ENCODE results near the gene HMGN2. TPM values are rescaled to one million over a fixed set of nuclear protein-coding genes. Genes with fewer than 3 reads are reported as not detected.

The HMGN2 gene
- total RNA-seq, 1 experiment from 2014 or later, result 414 TPM

- POLR2A ChIA-PET, result interaction anchor here (1.3 to 2.0 kb wide), 7 partner anchors 12 to 38 kb away, joined by 3 to 25 read pairs (median 7); partner anchors contain the start of genes HMGN2 and LIN28A
- Mint-ChIP-seq H3K4me1 (peaks cover 37% of the 10 kb centered on the region), H3K4me3 (peak overlapping the region; percentile 96), H3K27ac (peak overlapping the region; percentile 1; the same call in 1 of the 2 replicates), H3K27me3 (ENCODE audit: low read depth) (no peaks in the 10 kb centered on the region), H3K9me3 (no peaks in the 10 kb centered on the region), H3K36me3 (peaks cover 10% of the 10 kb centered on the region)
- ATAC-seq (no peak), DNase-seq (ENCODE audit: low spot score) (no peak)
- TF ChIP-seq NFE2L1 (CRISPR knock-in tag; IDR thresholded peaks at IDR 0.05), result 0 out of 2 replicates have a peak, but pooled peaks have one; percentile 1
- no peak for TF ChIP-seq TEAD4 (CRISPR knock-in tag; IDR thresholded peaks at IDR 0.05)
- CTCF ChIA-PET, result interaction anchor here (1.2 to 2.4 kb wide), 4 partner anchors 15 to 199 kb away, joined by 4 to 39 read pairs (median 20); no protein-coding TSS in a partner anchor
These were observed 39.4 kb upstream of the HMGN2 start for GRCh38 chr1:26432793-26433192.

- peak overlapping the region; percentile 59; the same call in 1 of the 2 replicates for H3K27ac Mint-ChIP-seq
- TF ChIP-seq ATF2 (CRISPR knock-in tag; IDR thresholded peaks at IDR 0.05; ENCODE audit: borderline replicate concordance, low read depth) (no peak), IRF2 (CRISPR knock-in tag; IDR thresholded peaks at IDR 0.05; ENCODE audit: borderline replicate concordance, low read depth) (no peak)
- peaks cover 26% of the 10 kb centered on the region for H3K4me1 Mint-ChIP-seq
- no peak overlapping the region for H3K4me3 Mint-ChIP-seq
- no peaks in the 10 kb centered on the region for H3K27me3 Mint-ChIP-seq (ENCODE audit: low read depth)
- no peaks in the 10 kb centered on the region for H3K9me3 Mint-ChIP-seq
- ChIA-PET CTCF (no interaction called here), POLR2A (no interaction called here)
- DNase-seq (ENCODE audit: low spot score), result no peak
- peaks cover 18% of the 10 kb centered on the region for H3K36me3 Mint-ChIP-seq
- ATAC-seq, result no peak
These were observed 38.0 kb upstream of the HMGN2 start for GRCh38 chr1:26434161-26434752.

- no peak overlapping the region for H3K4me3 Mint-ChIP-seq
- H3K27me3 Mint-ChIP-seq (ENCODE audit: low read depth), result no peaks in the 10 kb centered on the region
- CTCF ChIA-PET, result no interaction called here
- POLR2A ChIA-PET, result interaction anchor here (0.6 kb wide), 1 partner anchor 86 kb away, joined by 6 read pairs; no protein-coding TSS in a partner anchor
- no peak overlapping the region for H3K27ac Mint-ChIP-seq
- H3K9me3 Mint-ChIP-seq, result no peaks in the 10 kb centered on the region
- no peak for ATAC-seq
- H3K36me3 Mint-ChIP-seq, result peaks cover 43% of the 10 kb centered on the region
- no peaks in the 10 kb centered on the region for H3K4me1 Mint-ChIP-seq
- TF ChIP-seq ZNF425 (CRISPR knock-in tag; conservative IDR thresholded peaks at IDR 0.05) (no peak), SMAD4 (CRISPR knock-in tag; IDR thresholded peaks at IDR 0.05) (no peak), MLX (CRISPR knock-in tag; IDR thresholded peaks at IDR 0.05) (no peak)
- DNase-seq (ENCODE audit: low spot score), result no peak
These were observed 34.2 kb upstream of the HMGN2 start for GRCh38 chr1:26438041-26438440.

GRCh38 chr1:26440259-26440658 lies 32.0 kb upstream of the HMGN2 start:
- DNase-seq (ENCODE audit: low spot score) (no peak), ATAC-seq (no peak)
- POLR2A ChIA-PET, result no interaction called here
- Mint-ChIP-seq H3K27me3 (ENCODE audit: low read depth) (no peaks in the 10 kb centered on the region), H3K4me3 (no peak overlapping the region), H3K4me1 (no peaks in the 10 kb centered on the region), H3K27ac (no peak overlapping the region), H3K36me3 (peaks cover 57% of the 10 kb centered on the region), H3K9me3 (no peaks in the 10 kb centered on the region)
- CTCF ChIA-PET, result interaction anchor here (0.6 kb wide), 1 partner anchor 86 kb away, joined by 3 read pairs; no protein-coding TSS in a partner anchor
- TF ChIP-seq NR1H2 (CRISPR knock-in tag; IDR thresholded peaks at IDR 0.05), result no peak
- TF ChIP-seq TCF7 (CRISPR knock-in tag; IDR thresholded peaks at IDR 0.05; ENCODE audit: low read depth), result no peak
- TF ChIP-seq CTCF (IDR thresholded peaks at IDR 0.05), result no peak
- TF ChIP-seq NFE2L1 (CRISPR knock-in tag; IDR thresholded peaks at IDR 0.05), result no peak
- TF ChIP-seq FOXP1 (CRISPR knock-in tag; IDR thresholded peaks at IDR 0.05; ENCODE audit: borderline replicate concordance), result no peak
- TF ChIP-seq RORB (CRISPR knock-in tag; IDR thresholded peaks at IDR 0.05), result no peak
- TF ChIP-seq FOXP4 (CRISPR knock-in tag; IDR thresholded peaks at IDR 0.05), result no peak
- no peak for TF ChIP-seq MLX (CRISPR knock-in tag; IDR thresholded peaks at IDR 0.05)
- no peak for TF ChIP-seq SMAD3 (CRISPR knock-in tag; IDR thresholded peaks at IDR 0.05; ENCODE audit: borderline replicate concordance)
- TF ChIP-seq FOXJ3 (CRISPR knock-in tag; IDR thresholded peaks at IDR 0.05; ENCODE audit: borderline replicate concordance), result no peak

All from WTC11 (cell line).